Measurements from ENCODE around the gene TTC36.
"Not testable (repeated sequence)": the region's sequence is repeated elsewhere in the genome, so short reads cannot be mapped to it uniquely, and the experiment has no call there.

The TTC36 gene

GRCh38 chr11:118527109-118527508, at the start of gene TTC36:
Gene TTC36 (plus strand): TSS chr11:118527474. CDS start chr11:118527495, 21 bp downstream.
- Histone ChIP-seq H3K36me3 (ENCODE audit: insufficient read depth, low read depth, low read length) (peaks cover 33% of the 10 kb centered on the region), H3K9me3 (ENCODE audit: insufficient read depth, low read depth, low read length) (no peaks in the 10 kb centered on the region), H3K27me3 (ENCODE audit: insufficient read depth, low read length) (peaks cover 11% of the 10 kb centered on the region; the same call in 1 of the 2 replicates), H3K27ac (ENCODE audit: low read length) (no peak within 1 kb of the TSS), H3K4me1 (ENCODE audit: insufficient read depth, low read length) (peaks cover 8% of the 10 kb centered on the region), H3K9ac (ENCODE audit: low read depth, low read length) (no peak within 1 kb of the TSS), H3K4me3 (ENCODE audit: low read length) (no peak within 1 kb of the TSS)

GRCh38 chr11:118481238-118481637, 46.0 kb upstream of the TTC36 start:
- not testable (repeated sequence) for H3K4me1 ChIP-seq (ENCODE audit: insufficient read depth, low read length); H3K9me3 ChIP-seq (ENCODE audit: insufficient read depth, low read depth, low read length); H3K4me3 ChIP-seq (ENCODE audit: low read length); H3K27ac ChIP-seq (ENCODE audit: low read length); H3K27me3 ChIP-seq (ENCODE audit: insufficient read depth, low read length); H3K9ac ChIP-seq (ENCODE audit: low read depth, low read length)
- peaks cover 95% of the 10 kb centered on the region for H3K36me3 ChIP-seq (ENCODE audit: insufficient read depth, low read depth, low read length)

- H3K27me3 ChIP-seq (ENCODE audit: insufficient read depth, low read length): no peaks in the 10 kb centered on the region
- H3K9ac ChIP-seq (ENCODE audit: low read depth, low read length): no peak overlapping the region
- no peak overlapping the region for H3K4me3 ChIP-seq (ENCODE audit: low read length)
- H3K36me3 ChIP-seq (ENCODE audit: insufficient read depth, low read depth, low read length): peaks cover 91% of the 10 kb centered on the region
- H3K27ac ChIP-seq (ENCODE audit: low read length): no peak overlapping the region
- no peaks in the 10 kb centered on the region for H3K9me3 ChIP-seq (ENCODE audit: insufficient read depth, low read depth, low read length)
- H3K4me1 ChIP-seq (ENCODE audit: insufficient read depth, low read length): no peaks in the 10 kb centered on the region
Measured at GRCh38 chr11:118484405-118484804, 42.9 kb upstream of the TTC36 start.

- Histone ChIP-seq H3K4me1 (ENCODE audit: insufficient read depth, low read length) (no peaks in the 10 kb centered on the region), H3K9me3 (ENCODE audit: insufficient read depth, low read depth, low read length) (no peaks in the 10 kb centered on the region), H3K4me3 (ENCODE audit: low read length) (no peak overlapping the region), H3K36me3 (ENCODE audit: insufficient read depth, low read depth, low read length) (peaks cover 91% of the 10 kb centered on the region), H3K27ac (ENCODE audit: low read length) (no peak overlapping the region), H3K9ac (ENCODE audit: low read depth, low read length) (no peak overlapping the region), H3K27me3 (ENCODE audit: insufficient read depth, low read length) (no peaks in the 10 kb centered on the region)
Measured at GRCh38 chr11:118485273-118485672, 42.0 kb upstream of the TTC36 start.

- H3K9me3 ChIP-seq (ENCODE audit: insufficient read depth, low read depth, low read length): no peaks in the 10 kb centered on the region
- H3K27me3 ChIP-seq (ENCODE audit: insufficient read depth, low read length): no peaks in the 10 kb centered on the region
- no peak overlapping the region for H3K9ac ChIP-seq (ENCODE audit: low read depth, low read length)
- H3K27ac ChIP-seq (ENCODE audit: low read length): no peak overlapping the region
- H3K4me1 ChIP-seq (ENCODE audit: insufficient read depth, low read length): no peaks in the 10 kb centered on the region
- H3K4me3 ChIP-seq (ENCODE audit: low read length): no peak overlapping the region
- peaks cover 93% of the 10 kb centered on the region for H3K36me3 ChIP-seq (ENCODE audit: insufficient read depth, low read depth, low read length)
Measured at GRCh38 chr11:118488480-118489109, 38.7 kb upstream of the TTC36 start.

GRCh38 chr11:118491041-118491440, 36.2 kb upstream of the TTC36 start:
- Histone ChIP-seq H3K9me3 (ENCODE audit: insufficient read depth, low read depth, low read length) (no peaks in the 10 kb centered on the region), H3K9ac (ENCODE audit: low read depth, low read length) (no peak overlapping the region), H3K4me3 (ENCODE audit: low read length) (no peak overlapping the region), H3K4me1 (ENCODE audit: insufficient read depth, low read length) (no peaks in the 10 kb centered on the region), H3K27ac (ENCODE audit: low read length) (no peak overlapping the region), H3K27me3 (ENCODE audit: insufficient read depth, low read length) (no peaks in the 10 kb centered on the region), H3K36me3 (ENCODE audit: insufficient read depth, low read depth, low read length) (peaks cover 95% of the 10 kb centered on the region)

GRCh38 chr11:118497831-118498230, 29.4 kb upstream of the TTC36 start:
- H3K4me3 ChIP-seq (ENCODE audit: low read length): no peak overlapping the region
- peaks cover 98% of the 10 kb centered on the region for H3K36me3 ChIP-seq (ENCODE audit: insufficient read depth, low read depth, low read length)
- no peaks in the 10 kb centered on the region for H3K27me3 ChIP-seq (ENCODE audit: insufficient read depth, low read length)
- H3K9ac ChIP-seq (ENCODE audit: low read depth, low read length): no peak overlapping the region
- no peaks in the 10 kb centered on the region for H3K4me1 ChIP-seq (ENCODE audit: insufficient read depth, low read length)
- H3K27ac ChIP-seq (ENCODE audit: low read length): no peak overlapping the region
- no peaks in the 10 kb centered on the region for H3K9me3 ChIP-seq (ENCODE audit: insufficient read depth, low read depth, low read length)

- Histone ChIP-seq H3K36me3 (ENCODE audit: insufficient read depth, low read depth, low read length) (peaks cover 99% of the 10 kb centered on the region), H3K4me3 (ENCODE audit: low read length) (no peak overlapping the region), H3K27me3 (ENCODE audit: insufficient read depth, low read length) (no peaks in the 10 kb centered on the region), H3K9ac (ENCODE audit: low read depth, low read length) (no peak overlapping the region), H3K27ac (ENCODE audit: low read length) (no peak overlapping the region), H3K9me3 (ENCODE audit: insufficient read depth, low read depth, low read length) (no peaks in the 10 kb centered on the region), H3K4me1 (ENCODE audit: insufficient read depth, low read length) (no peaks in the 10 kb centered on the region)
Measured at GRCh38 chr11:118503216-118503615, 24.1 kb upstream of the TTC36 start.

GRCh38 chr11:118511601-118512000, 15.7 kb upstream of the TTC36 start:
- Histone ChIP-seq H3K4me3 (ENCODE audit: low read length) (peak overlapping the region; percentile 17; the same call in 1 of the 2 replicates), H3K27me3 (ENCODE audit: insufficient read depth, low read length) (no peaks in the 10 kb centered on the region), H3K9me3 (ENCODE audit: insufficient read depth, low read depth, low read length) (no peaks in the 10 kb centered on the region), H3K27ac (ENCODE audit: low read length) (no peak overlapping the region), H3K9ac (ENCODE audit: low read depth, low read length) (no peak overlapping the region; the same call in 1 of the 2 replicates), H3K36me3 (ENCODE audit: insufficient read depth, low read depth, low read length) (peaks cover 97% of the 10 kb centered on the region), H3K4me1 (ENCODE audit: insufficient read depth, low read length) (peaks cover 13% of the 10 kb centered on the region)

GRCh38 chr11:118514103-118514502, 13.2 kb upstream of the TTC36 start:
- H3K36me3 ChIP-seq (ENCODE audit: insufficient read depth, low read depth, low read length): peaks cover 90% of the 10 kb centered on the region

GRCh38 chr11:118519549-118519948, 7.7 kb upstream of the TTC36 start:
- no peak overlapping the region for H3K27ac ChIP-seq (ENCODE audit: low read length)
- no peaks in the 10 kb centered on the region for H3K9me3 ChIP-seq (ENCODE audit: insufficient read depth, low read depth, low read length)
- H3K4me1 ChIP-seq (ENCODE audit: insufficient read depth, low read length): no peaks in the 10 kb centered on the region
- no peaks in the 10 kb centered on the region for H3K27me3 ChIP-seq (ENCODE audit: insufficient read depth, low read length)
- peaks cover 91% of the 10 kb centered on the region for H3K36me3 ChIP-seq (ENCODE audit: insufficient read depth, low read depth, low read length)
- H3K9ac ChIP-seq (ENCODE audit: low read depth, low read length): no peak overlapping the region
- H3K4me3 ChIP-seq (ENCODE audit: low read length): no peak overlapping the region

More at GRCh38 chr11:118514103-118514502, 13.2 kb upstream of the TTC36 start:
- H3K9me3 ChIP-seq (ENCODE audit: insufficient read depth, low read depth, low read length): no peaks in the 10 kb centered on the region
- no peak overlapping the region for H3K4me3 ChIP-seq (ENCODE audit: low read length)
- H3K27ac ChIP-seq (ENCODE audit: low read length): no peak overlapping the region
- no peak overlapping the region for H3K9ac ChIP-seq (ENCODE audit: low read depth, low read length)
- H3K4me1 ChIP-seq (ENCODE audit: insufficient read depth, low read length): peaks cover 13% of the 10 kb centered on the region
- H3K27me3 ChIP-seq (ENCODE audit: insufficient read depth, low read length): no peaks in the 10 kb centered on the region

- H3K4me1 ChIP-seq (ENCODE audit: insufficient read depth, low read length): no peaks in the 10 kb centered on the region
- H3K36me3 ChIP-seq (ENCODE audit: insufficient read depth, low read depth, low read length): peaks cover 77% of the 10 kb centered on the region
- H3K9ac ChIP-seq (ENCODE audit: low read depth, low read length): no peak overlapping the region
Measured at GRCh38 chr11:118521892-118522311, 5.4 kb upstream of the TTC36 start.

More at GRCh38 chr11:118521892-118522311, 5.4 kb upstream of the TTC36 start:
- H3K4me3 ChIP-seq (ENCODE audit: low read length): no peak overlapping the region
- H3K27ac ChIP-seq (ENCODE audit: low read length): no peak overlapping the region
- H3K27me3 ChIP-seq (ENCODE audit: insufficient read depth, low read length): no peaks in the 10 kb centered on the region
- H3K9me3 ChIP-seq (ENCODE audit: insufficient read depth, low read depth, low read length): no peaks in the 10 kb centered on the region
